Ecto neural progenitor cell (in vitro differentiated cells): ENCODE measurements around the gene KLHL22.
"Not testable (repeated sequence)": the region's sequence is repeated elsewhere in the genome, so short reads cannot be mapped to it uniquely, and the experiment has no call there.

Experiments
- DNase-seq: peaks from one replicate; pipeline ENCODE4 v3.0.0-alpha.2; 2018; ENCODE audit warnings: low spot score

KLHL22 gene

GRCh38 chr22:20494978-20495860 lies at the start of gene KLHL22:
Gene KLHL22 (minus strand): TSS chr22:20495795. CDS start chr22:20489211, 6,584 bp downstream.
- DNase-seq, result no peak

- DNase-seq, result not testable (repeated sequence)
Measured at GRCh38 chr22:20545318-20545634, 49.7 kb upstream of the KLHL22 start.

GRCh38 chr22:20542736-20543135 lies 47.1 kb upstream of the KLHL22 start:
- DNase-seq, result no peak

GRCh38 chr22:20542055-20542454 lies 46.5 kb upstream of the KLHL22 start:
- no peak for DNase-seq

- not testable (repeated sequence) for DNase-seq
Measured at GRCh38 chr22:20538875-20539274, 43.3 kb upstream of the KLHL22 start.

- DNase-seq, result no peak
Measured at GRCh38 chr22:20537983-20538382, 42.4 kb upstream of the KLHL22 start.

GRCh38 chr22:20537325-20537756 lies 41.7 kb upstream of the KLHL22 start:
- no peak for DNase-seq

- DNase-seq, result no peak
Measured at GRCh38 chr22:20536590-20537324, 41.2 kb upstream of the KLHL22 start.

- no peak for DNase-seq
Measured at GRCh38 chr22:20533879-20534265, 38.3 kb upstream of the KLHL22 start.

- no peak for DNase-seq
Measured at GRCh38 chr22:20533095-20533878, 37.7 kb upstream of the KLHL22 start.

- DNase-seq, result no peak
Measured at GRCh38 chr22:20532256-20532993, 36.8 kb upstream of the KLHL22 start.

GRCh38 chr22:20531404-20532201 lies 36.0 kb upstream of the KLHL22 start:
- peak; percentile 55 for DNase-seq

- no peak for DNase-seq
Measured at GRCh38 chr22:20531154-20531403, 35.5 kb upstream of the KLHL22 start.

- DNase-seq, result no peak
Measured at GRCh38 chr22:20530368-20531153, 35.0 kb upstream of the KLHL22 start.

GRCh38 chr22:20528405-20528978 lies 32.9 kb upstream of the KLHL22 start:
- DNase-seq, result no peak

- DNase-seq, result no peak
Measured at GRCh38 chr22:20526628-20527355, 31.2 kb upstream of the KLHL22 start.

GRCh38 chr22:20526305-20526627 lies 30.7 kb upstream of the KLHL22 start:
- DNase-seq, result no peak

GRCh38 chr22:20525048-20525447 lies 29.5 kb upstream of the KLHL22 start:
- DNase-seq, result no peak

- no peak for DNase-seq
Measured at GRCh38 chr22:20524004-20524481, 28.4 kb upstream of the KLHL22 start.
